Uterus (tissue), 4 donors: ENCODE results near the gene ZDHHC7. TPM values are rescaled to one million over a fixed set of nuclear protein-coding genes. Genes with fewer than 3 reads are reported as not detected.
A peak's percentile ranks its signal among the peaks of the same experiment; 100 is the strongest.

Source experiments
- DNase-seq, 2 donors: peaks; one replicate each; pipeline ENCODE4 v3.0.0-alpha.2; 2019 to 2020
- H3K27ac ChIP-seq, 2 donors: fragments of 200-600 bp; sonication (generic); 1 replicate in 1 of 2; 2 replicates in 1 of 2; pipeline ENCODE4 v1.5.1; 2016 to 2018
- H3K27me3 ChIP-seq, 2 donors: fragments of 200-600 bp; sonication (generic); one replicate each; pipeline ENCODE4 v1.5.1; 2018 to 2019; ENCODE audit warnings: control low read depth in 1 of 2
- H3K36me3 ChIP-seq, 2 donors: fragments of 200-600 bp; sonication (generic); one replicate each; pipeline ENCODE4 v1.5.1; 2019; ENCODE audit warnings: control low read depth in 1 of 2
- H3K4me1 ChIP-seq, 2 donors: fragments of 200-600 bp; sonication (generic); one replicate each; pipeline ENCODE4 v1.5.1; 2018 to 2019; ENCODE audit warnings: control low read depth in 1 of 2
- H3K4me3 ChIP-seq, 2 donors: fragments of 200-600 bp; sonication (generic); 1 replicate in 1 of 2; 2 replicates in 1 of 2; pipeline ENCODE4 v1.5.1; 2018 to 2019; ENCODE audit warnings: mild to moderate bottlenecking in 1 of 2
- H3K9me3 ChIP-seq, 2 donors: fragments of 200-600 bp; sonication (generic); one replicate each; pipeline ENCODE4 v1.5.1; 2019; ENCODE audit warnings: control low read depth in 1 of 2
- POLR2A ChIP-seq, 2 donors: fragments of 450-650 bp; IDR thresholded peaks; one replicate each; pipeline ENCODE4 v1.6.1; 2016; ENCODE audit warnings: antibody characterized with exemption in 2 of 2, mild to moderate bottlenecking in 1 of 2, moderate library complexity in 1 of 2
- intact Hi-C: fragments of 100-400 bp; cut with DNase I; formaldehyde crosslinking; loops from one replicate; pipeline ENCODE4 v1.15.1; 2023; ENCODE audit warnings: low total_unique reads
- total RNA-seq, 4 donors: library from RNA; depleted of rRNA in 3 of 4; stranded (reverse); fragments of >200 nt in 3 of 4; gene quantifications; one replicate each; pipeline versions ENCODE4 v1.1.0 to v1.2.4, GENCODE V29; 2014 to 2023
- TF ChIP-seq, protein P1 (sequence below), 4 experiments: fragments of 200-600 bp in 2 of 4; fragments of 450-650 bp in 2 of 4; sonication (generic) in 2 of 4; IDR thresholded peaks; one replicate each; pipeline ENCODE4 v1.5.1; 2016 to 2019; ENCODE audit warnings: antibody characterized with exemption in 4 of 4, mild to moderate bottlenecking in 2 of 4, moderate library complexity in 1 of 4
- donor health status: DM: yes; HTN: yes; CAD: no.

ZDHHC7 gene
- total RNA-seq, 4 donors from 2014 or later: 16.5 to 50.2 (median 39.1) TPM

DNA sequence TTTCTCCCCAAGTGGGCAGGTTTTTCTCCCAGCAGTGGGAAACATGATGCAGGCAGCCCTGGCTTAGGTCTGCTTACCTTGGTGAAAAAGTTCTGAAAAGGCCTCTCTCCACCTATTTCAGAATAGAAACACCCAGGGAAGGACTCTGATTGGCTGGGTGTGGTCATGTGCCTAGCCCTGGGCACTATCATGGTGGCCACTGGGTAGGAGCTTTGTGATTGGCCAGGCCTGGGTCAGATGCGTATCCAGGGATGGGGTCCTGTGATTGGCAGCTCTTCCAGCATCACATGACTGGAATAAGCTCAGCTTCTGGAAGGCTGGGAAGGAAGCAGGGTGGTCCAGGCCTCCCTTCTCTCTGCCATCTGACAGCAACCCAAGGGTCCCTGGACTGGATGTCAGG, 53.5 kb downstream of the ZDHHC7 start:
- DNase-seq: no peak
- TF ChIP-seq, protein P1, sequence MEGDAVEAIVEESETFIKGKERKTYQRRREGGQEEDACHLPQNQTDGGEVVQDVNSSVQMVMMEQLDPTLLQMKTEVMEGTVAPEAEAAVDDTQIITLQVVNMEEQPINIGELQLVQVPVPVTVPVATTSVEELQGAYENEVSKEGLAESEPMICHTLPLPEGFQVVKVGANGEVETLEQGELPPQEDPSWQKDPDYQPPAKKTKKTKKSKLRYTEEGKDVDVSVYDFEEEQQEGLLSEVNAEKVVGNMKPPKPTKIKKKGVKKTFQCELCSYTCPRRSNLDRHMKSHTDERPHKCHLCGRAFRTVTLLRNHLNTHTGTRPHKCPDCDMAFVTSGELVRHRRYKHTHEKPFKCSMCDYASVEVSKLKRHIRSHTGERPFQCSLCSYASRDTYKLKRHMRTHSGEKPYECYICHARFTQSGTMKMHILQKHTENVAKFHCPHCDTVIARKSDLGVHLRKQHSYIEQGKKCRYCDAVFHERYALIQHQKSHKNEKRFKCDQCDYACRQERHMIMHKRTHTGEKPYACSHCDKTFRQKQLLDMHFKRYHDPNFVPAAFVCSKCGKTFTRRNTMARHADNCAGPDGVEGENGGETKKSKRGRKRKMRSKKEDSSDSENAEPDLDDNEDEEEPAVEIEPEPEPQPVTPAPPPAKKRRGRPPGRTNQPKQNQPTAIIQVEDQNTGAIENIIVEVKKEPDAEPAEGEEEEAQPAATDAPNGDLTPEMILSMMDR (IDR thresholded peaks at IDR 0.05): no peak
- TF ChIP-seq POLR2A (IDR thresholded peaks at IDR 0.05): no peak
- Histone ChIP-seq H3K4me3 (no peak overlapping the region), H3K27me3 (no peaks in the 10 kb centered on the region), H3K36me3 (no peaks in the 10 kb centered on the region), H3K4me1 (peaks cover under 1 to 7% of the 10 kb centered on the region in 2 donors), H3K27ac (no peak overlapping the region), H3K9me3 (no peaks in the 10 kb centered on the region)
- intact Hi-C loops: no loop called here

DNA sequence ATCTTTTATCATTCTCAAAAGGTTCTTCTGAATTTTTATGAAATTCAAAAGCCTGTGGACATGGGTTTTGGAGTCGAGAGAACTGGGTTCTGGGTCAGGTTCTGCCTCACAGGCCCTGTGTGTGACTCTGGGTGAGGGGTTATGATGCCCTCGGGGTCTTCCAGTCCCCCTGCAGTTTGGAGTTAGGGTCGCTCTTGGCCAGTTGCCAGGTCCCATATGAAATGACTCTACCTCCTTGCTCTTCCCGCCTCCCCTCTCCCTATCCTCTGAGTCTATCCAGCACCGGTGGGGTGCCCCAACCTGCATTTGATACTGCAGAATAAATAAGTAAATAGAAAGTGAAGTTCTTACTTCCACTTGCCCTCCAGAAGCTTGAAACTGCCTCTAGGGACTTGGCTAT, 54.1 kb downstream of the ZDHHC7 start:
- H3K4me1 ChIP-seq: peaks cover 5 to 12% of the 10 kb centered on the region in 2 donors
- no peak for DNase-seq
- H3K9me3 ChIP-seq: no peaks in the 10 kb centered on the region
- H3K4me3 ChIP-seq: no peak overlapping the region
- no peak overlapping the region for H3K27ac ChIP-seq
- no peaks in the 10 kb centered on the region for H3K36me3 ChIP-seq
- TF ChIP-seq, protein P1 (IDR thresholded peaks at IDR 0.05): no peak
- no peak for TF ChIP-seq POLR2A (IDR thresholded peaks at IDR 0.05)
- intact Hi-C loops: no loop called here
- H3K27me3 ChIP-seq: no peaks in the 10 kb centered on the region

DNA sequence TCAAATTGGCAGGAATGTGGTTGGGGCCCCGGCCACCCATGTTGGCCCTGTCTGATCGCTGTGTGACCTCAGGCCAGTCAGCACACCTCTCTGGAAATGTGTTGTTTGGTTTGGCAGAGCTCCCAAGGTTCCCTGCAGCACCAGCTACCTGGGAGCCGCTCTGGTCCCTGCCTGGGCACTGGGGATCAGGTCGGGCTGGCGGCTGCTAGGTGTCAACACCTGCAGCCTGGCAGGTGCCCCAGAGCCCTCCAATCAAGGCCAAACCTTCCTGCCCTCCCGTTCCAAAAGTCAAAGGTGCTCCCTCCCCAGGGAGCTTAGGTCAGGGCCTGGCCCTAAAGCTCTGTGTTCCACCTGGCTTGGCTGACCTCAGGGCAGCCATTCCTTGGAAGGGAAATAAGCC, 55.9 kb downstream of the ZDHHC7 start:
- intact Hi-C loops: no loop called here
- no peak for DNase-seq
- no peak overlapping the region for H3K27ac ChIP-seq
- H3K9me3 ChIP-seq: no peaks in the 10 kb centered on the region
- H3K4me3 ChIP-seq: no peak overlapping the region
- H3K36me3 ChIP-seq: no peaks in the 10 kb centered on the region
- TF ChIP-seq, protein P1 (IDR thresholded peaks at IDR 0.05): no peak
- TF ChIP-seq POLR2A (IDR thresholded peaks at IDR 0.05): no peak
- H3K4me1 ChIP-seq: peaks cover 5 to 12% of the 10 kb centered on the region in 2 donors
- H3K27me3 ChIP-seq: no peaks in the 10 kb centered on the region

DNA sequence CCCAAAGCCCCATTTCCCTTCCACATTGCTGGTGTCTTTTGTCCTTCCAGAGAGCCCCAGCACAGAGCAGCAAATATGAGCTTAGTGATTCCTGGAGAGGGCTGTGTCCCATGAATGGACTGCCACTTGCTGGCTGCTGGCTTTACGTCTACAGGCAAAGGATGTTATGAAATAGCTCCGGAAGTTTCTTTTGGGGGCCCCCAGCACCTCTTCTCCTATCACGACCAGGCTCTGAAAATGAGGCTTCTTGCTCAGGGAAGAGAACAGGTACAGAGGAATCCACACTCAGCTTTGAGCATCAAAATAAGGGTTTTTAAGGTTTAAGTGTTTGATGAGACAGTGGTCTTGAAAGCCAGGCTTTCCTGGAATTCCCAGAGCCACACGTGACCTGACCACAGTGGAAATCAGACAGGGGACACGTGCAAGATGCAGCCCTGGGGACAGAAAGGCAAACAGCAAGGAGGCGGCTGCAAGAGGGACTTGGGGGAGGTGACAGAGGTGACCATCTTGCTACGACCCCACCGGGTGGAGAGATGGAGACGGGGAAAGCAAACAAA, 58.1 kb downstream of the ZDHHC7 start:
- TF ChIP-seq, protein P1 (IDR thresholded peaks at IDR 0.05): no peak
- TF ChIP-seq POLR2A (IDR thresholded peaks at IDR 0.05): no peak
- Histone ChIP-seq H3K36me3 (no peaks in the 10 kb centered on the region), H3K27me3 (no peaks in the 10 kb centered on the region), H3K4me3 (no peak overlapping the region), H3K27ac (peak overlapping the region; percentile 65 to 68), H3K4me1 (peaks cover 5 to 12% of the 10 kb centered on the region in 2 donors), H3K9me3 (no peaks in the 10 kb centered on the region)
- no peak for DNase-seq
- intact Hi-C loops: loop anchor here (5.0 kb wide), 1 partner anchor 201 kb away; no protein-coding TSS in a partner anchor

DNA sequence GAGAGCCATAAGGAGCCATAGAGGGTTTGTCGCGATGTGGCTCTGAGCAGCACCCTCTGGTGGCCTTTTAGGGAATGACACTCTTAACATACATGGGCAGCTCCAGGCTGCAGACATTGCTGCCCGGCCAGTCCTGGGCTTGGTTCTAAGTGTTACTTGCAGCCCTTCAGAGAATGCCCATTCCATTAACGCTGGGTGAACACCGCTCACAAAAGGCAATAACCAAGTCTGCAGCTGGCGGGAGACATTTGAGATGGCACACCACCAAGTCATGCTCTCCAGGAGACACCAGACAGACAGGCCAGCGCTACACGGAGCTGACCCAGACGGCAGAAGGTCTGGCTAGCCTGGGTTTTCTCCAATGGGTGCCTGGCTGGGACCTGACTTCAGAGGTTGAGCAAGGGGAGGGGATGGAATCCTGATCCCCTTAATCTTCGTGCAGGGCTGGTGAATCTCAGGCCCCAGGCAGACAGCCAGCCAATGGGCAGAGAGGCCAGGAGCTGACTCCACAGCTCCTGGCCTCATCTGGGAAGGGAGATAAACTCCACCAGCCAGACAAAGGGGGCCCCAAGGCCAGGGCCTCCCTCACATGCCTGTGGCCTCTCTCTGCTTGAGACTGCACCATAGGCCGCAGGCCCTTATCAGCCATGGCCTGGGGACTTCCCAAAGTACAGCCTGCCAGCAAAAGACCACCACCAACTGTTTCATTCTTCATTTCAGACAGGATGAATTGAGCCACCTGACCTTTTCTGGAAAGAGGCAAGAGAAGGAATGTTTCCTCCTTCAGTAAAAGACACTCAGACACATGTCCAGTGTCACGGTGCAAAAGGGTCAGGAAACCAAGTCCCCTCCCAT, 58.8 kb downstream of the ZDHHC7 start:
- H3K36me3 ChIP-seq: no peaks in the 10 kb centered on the region
- no peaks in the 10 kb centered on the region for H3K27me3 ChIP-seq
- intact Hi-C loops: loop anchor here (5.0 kb wide), 1 partner anchor 200 kb away; no protein-coding TSS in a partner anchor
- TF ChIP-seq POLR2A (IDR thresholded peaks at IDR 0.05): no peak
- TF ChIP-seq, protein P1 (IDR thresholded peaks at IDR 0.05): peak; percentile 85 to 91 (median 89)
- no peak overlapping the region for H3K4me3 ChIP-seq
- DNase-seq: peak; percentile 88 to 89
- H3K27ac ChIP-seq: peak overlapping the region; percentile 65 to 68
- H3K4me1 ChIP-seq: peaks cover 5 to 12% of the 10 kb centered on the region in 2 donors
- H3K9me3 ChIP-seq: no peaks in the 10 kb centered on the region
